ENCODE results near the gene PET100. TPM values are rescaled to one million over a fixed set of nuclear protein-coding genes. Genes with fewer than 3 reads are reported as not detected.

Gene PET100
- total RNA-seq, 1 donor from 2014 or later, result 141 TPM

GRCh38 chr19:7619671-7620441, 9.7 kb upstream of the PET100 start:
- H3K36me3 Mint-ChIP-seq (ENCODE audit: low read depth), result peaks cover 16% of the 10 kb centered on the region
- H3K27ac Mint-ChIP-seq (ENCODE audit: unreplicated experiment), result no peak overlapping the region
- H3K27me3 Mint-ChIP-seq (ENCODE audit: low read depth), result no peaks in the 10 kb centered on the region
- no peak for DNase-seq (ENCODE audit: low read depth, low spot score)
- TF ChIP-seq CTCF (conservative IDR thresholded peaks at IDR 0.05), result no peak
- H3K4me1 Mint-ChIP-seq, result no peaks in the 10 kb centered on the region
- no peaks in the 10 kb centered on the region for H3K9me3 Mint-ChIP-seq
- H3K4me3 Mint-ChIP-seq, result no peak overlapping the region

GRCh38 chr19:7620442-7621412, 8.9 kb upstream of the PET100 start:
- Mint-ChIP-seq H3K27me3 (ENCODE audit: low read depth) (no peaks in the 10 kb centered on the region), H3K9me3 (no peaks in the 10 kb centered on the region), H3K4me3 (no peak overlapping the region), H3K4me1 (no peaks in the 10 kb centered on the region), H3K36me3 (ENCODE audit: low read depth) (peaks cover 16% of the 10 kb centered on the region), H3K27ac (ENCODE audit: unreplicated experiment) (no peak overlapping the region)
- no peak for TF ChIP-seq CTCF (conservative IDR thresholded peaks at IDR 0.05)
- no peak for DNase-seq (ENCODE audit: low read depth, low spot score)

GRCh38 chr19:7622933-7623685, 6.5 kb upstream of the PET100 start:
- Mint-ChIP-seq H3K27ac (ENCODE audit: unreplicated experiment) (no peak overlapping the region), H3K4me1 (no peaks in the 10 kb centered on the region), H3K4me3 (peak overlapping the region; percentile 64), H3K36me3 (ENCODE audit: low read depth) (peaks cover 18% of the 10 kb centered on the region), H3K27me3 (ENCODE audit: low read depth) (no peaks in the 10 kb centered on the region), H3K9me3 (no peaks in the 10 kb centered on the region)
- TF ChIP-seq CTCF (conservative IDR thresholded peaks at IDR 0.05), result no peak
- no peak for DNase-seq (ENCODE audit: low read depth, low spot score)

GRCh38 chr19:7623725-7624603, 5.6 kb upstream of the PET100 start:
- Mint-ChIP-seq H3K27ac (ENCODE audit: unreplicated experiment) (no peak overlapping the region), H3K36me3 (ENCODE audit: low read depth) (peaks cover 12% of the 10 kb centered on the region), H3K4me1 (peaks cover 8% of the 10 kb centered on the region), H3K27me3 (ENCODE audit: low read depth) (no peaks in the 10 kb centered on the region), H3K9me3 (no peaks in the 10 kb centered on the region), H3K4me3 (no peak overlapping the region)
- no peak for DNase-seq (ENCODE audit: low read depth, low spot score)
- TF ChIP-seq CTCF (conservative IDR thresholded peaks at IDR 0.05), result no peak

Measured in neural crest cell (in vitro differentiated cells).